Measurements from ENCODE around the gene ATP8B4.
A peak's percentile ranks its signal among the peaks of the same experiment; 100 is the strongest.
"Not testable (repeated sequence)": the region's sequence is repeated elsewhere in the genome, so short reads cannot be mapped to it uniquely, and the experiment has no call there.

The ATP8B4 gene

GRCh38 chr15:50140983-50141382 is 21.9 kb upstream of the ATP8B4 start:
- DNase-seq (ENCODE audit: low read depth in 3 of 3): no peak

- no peak for DNase-seq (ENCODE audit: low read depth in 3 of 3)
These were observed 21.1 kb upstream of the ATP8B4 start for GRCh38 chr15:50140098-50140497.

GRCh38 chr15:50138391-50138790 is 19.4 kb upstream of the ATP8B4 start:
- DNase-seq (ENCODE audit: low read depth in 3 of 3): no peak

- DNase-seq (ENCODE audit: low read depth in 3 of 3): no peak
These were observed 18.9 kb upstream of the ATP8B4 start for GRCh38 chr15:50137893-50138292.

- DNase-seq (ENCODE audit: low read depth in 3 of 3): peak; percentile 11 to 37 (median 23)
These were observed 18.3 kb upstream of the ATP8B4 start for GRCh38 chr15:50137330-50137761.

- DNase-seq (ENCODE audit: low read depth in 3 of 3): peak; percentile 9 to 47 (median 36)
These were observed 16.1 kb upstream of the ATP8B4 start for GRCh38 chr15:50135031-50135551.

GRCh38 chr15:50134524-50135024 is 15.5 kb upstream of the ATP8B4 start:
- DNase-seq (ENCODE audit: low read depth in 3 of 3): no peak

GRCh38 chr15:50132251-50132984 is 13.4 kb upstream of the ATP8B4 start:
- DNase-seq (ENCODE audit: low read depth in 3 of 3): not testable (repeated sequence)

GRCh38 chr15:50131617-50132016 is 12.6 kb upstream of the ATP8B4 start:
- no peak for DNase-seq (ENCODE audit: low read depth in 3 of 3)

GRCh38 chr15:50128266-50128665 is 9.2 kb upstream of the ATP8B4 start:
- no peak for DNase-seq (ENCODE audit: low read depth in 3 of 3)

- DNase-seq (ENCODE audit: low read depth in 3 of 3): no peak
These were observed 8.3 kb upstream of the ATP8B4 start for GRCh38 chr15:50127255-50127777.

- DNase-seq (ENCODE audit: low read depth in 3 of 3): no peak
These were observed 7.0 kb upstream of the ATP8B4 start for GRCh38 chr15:50126072-50126471.

GRCh38 chr15:50124631-50125030 is 5.6 kb upstream of the ATP8B4 start:
- DNase-seq (ENCODE audit: low read depth in 3 of 3): no peak

GRCh38 chr15:50123861-50124557 is 5.0 kb upstream of the ATP8B4 start:
- no peak for DNase-seq (ENCODE audit: low read depth in 3 of 3)

- no peak for DNase-seq (ENCODE audit: low read depth in 3 of 3)
These were observed 1.7 kb upstream of the ATP8B4 start for GRCh38 chr15:50120729-50121128.

- DNase-seq (ENCODE audit: low read depth in 3 of 3): no peak
These were observed 1.5 kb downstream of the ATP8B4 start for GRCh38 chr15:50117431-50118027.

GRCh38 chr15:50116477-50116876 is 2.6 kb downstream of the ATP8B4 start:
- no peak for DNase-seq (ENCODE audit: low read depth in 3 of 3)

GRCh38 chr15:50113992-50114780 is 4.8 kb downstream of the ATP8B4 start:
- DNase-seq (ENCODE audit: low read depth in 3 of 3): no peak

GRCh38 chr15:50113187-50113505 is 5.9 kb downstream of the ATP8B4 start:
- DNase-seq (ENCODE audit: low read depth in 3 of 3): no peak

- DNase-seq (ENCODE audit: low read depth in 3 of 3): no peak
These were observed 6.4 kb downstream of the ATP8B4 start for GRCh38 chr15:50112488-50113186.

GRCh38 chr15:50110285-50110684 is 8.7 kb downstream of the ATP8B4 start:
- no peak for DNase-seq (ENCODE audit: low read depth in 3 of 3)

All from stimulated activated CD4-positive, alpha-beta T cell treated with anti-CD3 and anti-CD28 coated beads, TNF-alpha, amount 100 ng/mL, for 24 hours (primary cell).